Fibroblast of mammary gland (primary cell): ENCODE data around the gene FBXO46.

Source experiments
- DNase-seq: peaks from one replicate; pipeline ENCODE4 v3.0.0-alpha.2; 2010; ENCODE audit warnings: low read depth
- H3K4me3 ChIP-seq: 2 replicates; pipeline ENCODE4 v1.5.1; 2011; ENCODE audit warnings: low read depth, mild to moderate bottlenecking, low read length, moderate library complexity; ENCODE audit not compliant: control insufficient read depth
- TF ChIP-seq, protein P1 (sequence below): conservative IDR thresholded peaks from 2 replicates; pipeline ENCODE4 v1.5.1; 2011; ENCODE audit warnings: low read depth, low read length, inconsistent platforms; ENCODE audit not compliant: control insufficient read depth, insufficient read depth

FBXO46 gene

GRCh38 chr19:45769821-45770191 is 39.1 kb upstream of the FBXO46 start:
- TF ChIP-seq, protein P1, sequence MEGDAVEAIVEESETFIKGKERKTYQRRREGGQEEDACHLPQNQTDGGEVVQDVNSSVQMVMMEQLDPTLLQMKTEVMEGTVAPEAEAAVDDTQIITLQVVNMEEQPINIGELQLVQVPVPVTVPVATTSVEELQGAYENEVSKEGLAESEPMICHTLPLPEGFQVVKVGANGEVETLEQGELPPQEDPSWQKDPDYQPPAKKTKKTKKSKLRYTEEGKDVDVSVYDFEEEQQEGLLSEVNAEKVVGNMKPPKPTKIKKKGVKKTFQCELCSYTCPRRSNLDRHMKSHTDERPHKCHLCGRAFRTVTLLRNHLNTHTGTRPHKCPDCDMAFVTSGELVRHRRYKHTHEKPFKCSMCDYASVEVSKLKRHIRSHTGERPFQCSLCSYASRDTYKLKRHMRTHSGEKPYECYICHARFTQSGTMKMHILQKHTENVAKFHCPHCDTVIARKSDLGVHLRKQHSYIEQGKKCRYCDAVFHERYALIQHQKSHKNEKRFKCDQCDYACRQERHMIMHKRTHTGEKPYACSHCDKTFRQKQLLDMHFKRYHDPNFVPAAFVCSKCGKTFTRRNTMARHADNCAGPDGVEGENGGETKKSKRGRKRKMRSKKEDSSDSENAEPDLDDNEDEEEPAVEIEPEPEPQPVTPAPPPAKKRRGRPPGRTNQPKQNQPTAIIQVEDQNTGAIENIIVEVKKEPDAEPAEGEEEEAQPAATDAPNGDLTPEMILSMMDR: no peak
- peak; percentile 44 for DNase-seq
- H3K4me3 ChIP-seq: peak overlapping the region; percentile 59

GRCh38 chr19:45768984-45769782 is 38.5 kb upstream of the FBXO46 start, which contains the start of gene SIX5:
TSS of gene SIX5 (minus strand) at chr19:45769252. CDS start at chr19:45768844, 408 bp downstream.
- H3K4me3 ChIP-seq: peak within 1 kb of the TSS; percentile 73
- peak; percentile 96 for DNase-seq
- TF ChIP-seq, protein P1: no peak

DNA sequence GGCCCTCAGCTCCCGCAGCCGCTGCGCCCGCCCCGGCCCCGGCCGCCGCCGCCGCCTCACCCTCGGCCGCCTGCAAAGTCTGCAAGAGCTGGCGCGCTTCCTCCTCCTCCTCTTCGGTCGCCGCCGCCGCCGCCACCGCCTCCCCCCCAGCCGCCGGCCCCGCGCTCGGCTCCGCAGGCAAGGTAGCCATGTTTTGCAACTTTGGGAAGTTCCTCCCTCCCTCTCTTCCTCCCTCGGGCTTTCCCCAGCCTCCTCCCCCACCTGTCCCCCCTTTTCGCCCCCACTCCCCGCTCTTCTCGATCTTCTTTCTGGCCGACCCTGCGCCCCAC is 37.9 kb upstream of the FBXO46 start:
- H3K4me3 ChIP-seq: peak overlapping the region; percentile 73
- TF ChIP-seq, protein P1: no peak
- peak; percentile 43 for DNase-seq

DNA sequence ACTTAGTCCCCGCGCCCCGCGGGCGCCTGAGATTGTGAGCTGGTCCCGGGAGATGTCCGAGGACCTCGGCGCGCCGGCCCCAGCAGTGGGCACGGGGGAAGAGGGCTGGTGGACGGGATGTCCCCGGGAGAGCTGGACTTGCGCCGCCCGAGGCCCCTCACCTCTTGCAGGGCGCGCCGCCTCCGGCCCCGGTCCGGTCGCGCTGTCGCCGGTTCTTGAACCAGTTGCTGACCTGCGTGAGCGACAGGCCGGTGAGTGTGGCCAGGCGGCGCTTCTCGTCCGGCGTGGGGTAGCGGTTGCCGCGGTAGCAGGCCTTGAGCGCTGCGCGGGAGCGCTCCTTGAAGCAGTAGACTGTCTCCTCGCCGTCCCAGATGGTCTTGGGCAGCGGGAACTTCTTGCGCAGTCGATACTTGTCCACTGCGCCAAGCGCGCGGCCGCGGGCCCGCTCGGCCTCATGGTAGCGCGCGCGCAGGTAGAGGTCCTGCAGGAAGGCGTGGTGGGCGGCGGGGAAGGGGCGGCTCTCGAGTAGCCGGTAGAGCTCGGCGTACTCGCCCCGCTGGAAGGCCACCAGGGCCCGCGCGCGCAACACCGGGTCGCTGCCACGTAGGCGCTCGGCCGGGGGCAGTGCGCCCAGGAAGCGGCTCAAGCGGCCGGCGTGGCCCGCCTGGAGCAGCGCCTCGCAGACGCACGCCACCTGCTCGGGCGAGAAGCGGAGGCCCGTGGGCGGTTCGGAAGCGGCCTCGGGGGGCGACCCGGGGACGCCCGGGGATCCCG is 37.4 kb upstream of the FBXO46 start:
- peak; percentile 67 for DNase-seq
- H3K4me3 ChIP-seq: peak overlapping the region; percentile 73
- TF ChIP-seq, protein P1: no peak

DNA sequence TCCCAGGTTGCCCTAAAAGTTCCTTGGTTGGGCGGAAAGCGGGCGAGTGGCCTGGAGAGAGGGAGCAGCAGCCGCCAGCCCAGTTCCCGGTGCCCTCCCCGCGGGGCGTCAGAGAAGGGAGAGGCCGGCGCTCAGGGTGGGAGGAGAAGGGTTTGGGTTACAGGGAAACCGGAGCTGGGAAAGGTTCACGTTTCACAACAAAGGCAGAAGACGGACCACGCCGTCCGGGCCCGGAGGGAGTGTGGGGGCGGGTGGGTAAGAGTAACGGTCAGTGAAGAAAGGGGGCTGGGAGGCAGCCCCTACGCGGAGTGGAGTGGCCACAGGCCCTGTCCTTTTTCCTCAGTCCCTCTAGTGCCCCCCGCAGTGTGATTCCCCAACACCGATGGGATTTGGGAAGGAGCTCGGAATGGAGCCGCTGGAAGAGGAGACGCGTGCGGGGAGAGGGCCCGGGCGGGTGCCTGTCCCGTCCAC is 36.7 kb upstream of the FBXO46 start:
- peak overlapping the region; percentile 73 for H3K4me3 ChIP-seq
- TF ChIP-seq, protein P1: no peak
- DNase-seq: peak; percentile 88

- DNase-seq: no peak
- TF ChIP-seq, protein P1: no peak
- peak overlapping the region; percentile 73 for H3K4me3 ChIP-seq
Measured at GRCh38 chr19:45766869-45767346, 36.2 kb upstream of the FBXO46 start.
